Stimulated activated naive CD4-positive, alpha-beta T cell treated with Interleukin-2 at 50 U/mL for 16 hours (primary cell): ENCODE data around the gene OR52W1.
"Not testable (repeated sequence)": the region's sequence is repeated elsewhere in the genome, so short reads cannot be mapped to it uniquely, and the experiment has no call there.

Source experiments
- DNase-seq: peaks from one replicate; lab custom pipeline; 2025; lab: John Stamatoyannopoulos, UW

Gene OR52W1

DNA sequence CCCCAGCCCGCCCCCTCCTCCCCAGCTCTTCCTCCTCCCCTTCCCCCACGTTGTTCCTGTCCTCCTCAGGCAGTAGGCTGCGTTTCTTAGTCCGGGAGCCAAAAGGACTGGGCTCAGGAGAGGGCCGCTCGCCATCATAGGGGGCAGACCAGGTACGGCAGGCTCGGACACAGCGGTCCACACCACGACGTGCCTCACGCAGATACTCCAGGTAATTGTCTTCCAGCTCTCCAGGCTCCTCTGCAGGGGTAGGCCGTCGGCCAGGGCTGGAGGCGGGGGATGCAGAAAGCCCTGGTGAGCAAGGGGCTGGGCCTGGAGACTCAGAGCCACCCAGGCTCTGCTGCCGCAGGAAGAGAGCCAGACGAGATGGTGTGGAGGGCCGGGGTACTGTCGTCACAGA, 18.7 kb downstream of the OR52W1 start:
- DNase-seq: no peak

DNA sequence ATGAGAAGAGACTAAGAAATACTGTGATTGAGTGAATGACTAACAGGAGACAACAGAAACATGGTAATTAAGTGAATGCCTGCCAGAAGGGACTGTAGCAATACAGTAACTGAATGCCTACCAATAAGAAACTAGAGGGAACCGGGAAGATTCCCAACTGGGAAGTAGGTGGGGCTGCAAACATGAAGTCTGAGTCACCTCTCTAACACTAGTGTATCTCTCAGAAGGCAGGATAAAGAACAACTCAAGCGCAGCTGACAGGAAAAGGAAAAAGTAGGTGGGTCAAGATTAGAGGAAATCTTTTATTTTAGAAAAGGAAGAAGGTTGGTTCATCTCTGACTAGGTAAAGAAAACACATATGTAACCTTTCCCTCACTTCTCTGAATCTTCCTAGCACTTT, 20.3 kb downstream of the OR52W1 start:
- no peak for DNase-seq

DNA sequence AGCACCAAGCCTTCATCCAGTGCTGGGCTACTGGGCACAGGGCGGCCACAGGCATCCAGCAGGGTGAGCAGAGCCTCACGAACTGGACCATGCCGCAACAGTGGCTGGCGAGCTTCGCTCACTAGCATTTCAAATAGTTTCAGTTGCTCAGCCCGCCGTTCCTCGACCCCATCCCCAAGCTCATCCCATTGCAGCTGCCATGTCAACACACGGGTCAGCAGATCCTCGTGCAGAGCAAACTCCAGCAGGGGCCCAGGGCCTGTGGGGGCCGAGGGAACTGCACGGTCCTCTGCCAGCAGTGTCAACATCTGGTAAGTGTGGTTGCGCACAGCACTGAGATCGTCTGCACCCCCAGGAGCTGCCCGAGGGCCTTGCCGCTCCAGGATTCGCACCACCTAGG, 24.8 kb downstream of the OR52W1 start:
- DNase-seq: no peak

DNA sequence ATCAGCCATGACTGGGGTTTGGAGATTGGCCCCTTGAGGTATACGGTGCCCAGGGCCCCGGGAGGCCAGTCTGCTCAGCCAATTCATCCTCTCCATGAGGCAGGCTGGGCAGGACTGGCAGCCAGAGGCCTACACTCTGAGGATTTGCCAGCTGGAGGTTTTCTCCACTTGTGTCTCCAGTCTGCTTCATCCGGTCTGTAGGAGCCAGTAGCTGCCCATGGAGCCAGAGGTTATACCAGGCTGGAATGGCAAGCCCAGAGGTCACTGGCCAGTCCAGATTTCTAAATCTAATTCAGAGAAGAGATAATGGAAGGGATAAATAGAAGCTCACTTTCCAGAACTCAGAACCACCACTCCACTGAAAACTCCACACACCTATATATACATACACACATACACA, 25.4 kb downstream of the OR52W1 start:
- no peak for DNase-seq

- no peak for DNase-seq
These were observed 26.0 kb downstream of the OR52W1 start for GRCh38 chr11:6225024-6225423.

- DNase-seq: no peak
These were observed 26.9 kb downstream of the OR52W1 start for GRCh38 chr11:6225896-6226295.

DNA sequence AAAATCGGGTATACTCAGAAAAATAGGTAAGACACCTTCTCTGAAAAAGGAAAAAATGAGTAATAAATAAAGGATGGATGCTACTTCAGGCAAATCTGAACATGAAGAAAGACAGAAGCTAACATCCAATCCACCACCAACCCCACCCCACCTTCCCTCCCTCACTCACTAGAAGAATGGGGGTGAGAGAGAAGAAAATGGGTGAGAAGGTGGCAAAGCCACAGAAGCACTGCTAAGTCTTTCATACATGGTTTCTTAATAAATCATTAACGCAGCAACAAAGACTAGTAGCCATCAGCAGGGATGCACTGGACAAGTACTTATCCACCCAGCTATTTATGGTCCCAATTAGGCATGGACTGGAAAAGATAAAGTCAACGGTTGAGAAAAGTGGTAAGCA, 29.5 kb downstream of the OR52W1 start:
- DNase-seq: no peak

GRCh38 chr11:6229911-6230310, 30.9 kb downstream of the OR52W1 start:
- no peak for DNase-seq

- no peak for DNase-seq
These were observed 33.9 kb downstream of the OR52W1 start for GRCh38 chr11:6232899-6233298.

DNA sequence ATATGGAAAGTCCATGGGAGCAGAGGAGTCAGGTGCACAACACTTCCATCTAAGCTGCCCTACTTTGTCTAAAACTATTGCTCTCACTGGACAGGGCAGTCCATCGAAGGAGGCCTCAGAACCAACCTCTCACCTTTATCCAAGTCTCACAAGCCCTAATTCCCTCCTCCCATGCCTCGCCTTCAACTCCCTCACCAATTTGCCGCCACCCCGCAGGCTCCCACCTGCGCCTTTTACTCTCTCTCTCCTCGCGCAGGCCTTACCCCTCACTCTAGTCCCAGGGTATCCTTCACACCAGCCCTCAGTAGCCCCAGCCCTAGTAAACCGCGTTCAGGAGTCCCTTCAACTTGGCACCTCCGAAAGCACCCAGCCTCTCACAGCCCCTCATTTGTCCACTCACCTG, 35.0 kb downstream of the OR52W1 start:
- no peak for DNase-seq

DNA sequence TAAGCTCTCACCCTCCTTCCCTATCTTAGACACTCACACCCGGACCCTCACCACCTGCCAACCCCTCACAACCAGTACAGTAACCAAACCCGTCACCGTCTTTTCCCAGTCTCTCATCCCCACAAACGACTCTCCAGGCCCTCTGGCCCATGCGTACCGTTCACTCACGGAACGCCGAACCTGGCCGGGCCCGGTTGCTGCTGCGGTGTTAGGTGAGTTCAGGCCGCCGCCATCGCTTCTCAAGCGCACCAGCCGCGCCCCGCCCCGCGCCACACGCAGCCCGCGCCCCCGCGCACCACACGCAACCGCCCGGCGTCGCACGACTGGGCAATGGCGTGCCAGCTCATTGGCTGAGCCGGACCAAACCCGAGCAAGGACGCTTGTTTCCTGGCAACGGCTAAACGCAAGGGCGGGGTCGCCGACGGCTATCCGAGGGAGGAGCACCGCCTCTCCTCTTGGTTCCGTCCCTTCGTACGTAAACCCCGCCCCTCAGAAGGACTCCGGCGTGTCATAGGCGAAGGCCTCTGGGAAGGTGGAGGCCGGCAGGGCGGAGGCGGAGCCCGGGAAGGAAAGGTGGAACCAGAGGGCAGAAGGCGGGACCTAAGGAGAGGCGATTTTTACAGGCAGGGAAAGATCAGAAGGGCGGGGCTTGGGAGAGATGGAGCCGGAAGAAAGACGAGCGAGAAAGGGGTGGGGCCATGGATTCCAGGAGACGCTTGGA, 35.5 kb downstream of the OR52W1 start, which contains the start of gene FHIP1B:
TSS of gene FHIP1B (minus strand) at position 250 of the 721 bp plus-strand sequence. CDS start 10,120 bp downstream, outside the sequence.
- peak; percentile 100 for DNase-seq

GRCh38 chr11:6237266-6237665, 38.2 kb downstream of the OR52W1 start:
- no peak for DNase-seq

- DNase-seq: no peak
These were observed 38.8 kb downstream of the OR52W1 start for GRCh38 chr11:6237761-6238302.

DNA sequence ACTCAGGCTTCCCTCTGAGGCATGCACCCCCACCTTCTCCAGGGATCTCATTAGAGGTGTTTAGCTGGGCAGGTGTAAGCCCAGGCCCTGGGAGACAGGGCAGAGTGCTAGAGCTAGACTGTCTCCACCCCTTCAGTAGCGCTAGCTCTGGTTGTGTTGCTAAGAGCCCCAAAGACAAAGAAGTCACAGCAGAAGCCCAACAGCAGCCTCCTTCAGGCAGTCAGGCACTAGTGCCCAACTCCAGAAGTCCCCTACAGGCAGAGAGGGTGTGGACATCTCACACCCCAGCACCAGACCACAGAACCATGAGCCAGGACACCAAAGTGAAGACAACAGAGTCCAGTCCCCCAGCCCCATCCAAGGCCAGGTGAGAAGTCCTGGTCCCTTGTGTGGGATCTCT, 39.9 kb downstream of the OR52W1 start, which contains the start of gene CNGA4:
TSS of gene CNGA4 (plus strand) at position 188 of the 400 bp plus-strand sequence. CDS start at position 306, 118 bp downstream.
- DNase-seq: no peak

GRCh38 chr11:6240139-6240538, 41.1 kb downstream of the OR52W1 start:
- DNase-seq: no peak

DNA sequence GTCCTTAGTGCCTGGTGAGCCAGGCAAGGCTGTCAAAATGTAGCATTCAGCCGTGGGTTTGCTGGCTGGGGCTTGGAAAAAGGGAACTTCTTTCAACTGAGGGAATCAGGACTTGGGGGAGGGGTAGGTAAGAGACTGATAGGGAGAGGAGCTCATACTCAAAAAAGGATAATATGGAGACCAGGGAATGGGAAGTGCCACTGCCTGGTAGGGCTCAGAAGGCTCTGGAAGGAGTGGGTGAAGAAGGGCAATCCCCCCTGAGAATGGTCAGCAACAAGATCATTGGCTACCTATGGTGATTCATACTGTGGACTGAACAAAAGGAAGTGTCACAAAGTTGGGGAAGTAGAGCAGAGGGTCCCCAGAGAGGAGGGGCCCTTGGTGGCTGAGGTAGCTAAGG, 41.8 kb downstream of the OR52W1 start:
- no peak for DNase-seq

DNA sequence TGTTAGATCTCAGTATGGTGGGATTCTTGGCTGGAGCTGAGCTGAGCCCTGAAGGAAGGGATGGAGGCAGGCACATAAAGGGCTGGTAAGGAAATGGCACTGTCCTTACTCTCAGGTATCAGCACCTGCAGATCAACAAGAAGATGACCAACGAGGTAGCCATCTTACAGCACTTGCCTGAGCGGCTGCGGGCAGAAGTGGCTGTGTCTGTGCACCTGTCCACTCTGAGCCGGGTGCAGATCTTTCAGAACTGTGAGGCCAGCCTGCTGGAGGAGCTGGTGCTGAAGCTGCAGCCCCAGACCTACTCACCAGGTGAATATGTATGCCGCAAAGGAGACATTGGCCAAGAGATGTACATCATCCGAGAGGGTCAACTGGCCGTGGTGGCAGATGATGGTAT, 42.3 kb downstream of the OR52W1 start:
- no peak for DNase-seq

DNA sequence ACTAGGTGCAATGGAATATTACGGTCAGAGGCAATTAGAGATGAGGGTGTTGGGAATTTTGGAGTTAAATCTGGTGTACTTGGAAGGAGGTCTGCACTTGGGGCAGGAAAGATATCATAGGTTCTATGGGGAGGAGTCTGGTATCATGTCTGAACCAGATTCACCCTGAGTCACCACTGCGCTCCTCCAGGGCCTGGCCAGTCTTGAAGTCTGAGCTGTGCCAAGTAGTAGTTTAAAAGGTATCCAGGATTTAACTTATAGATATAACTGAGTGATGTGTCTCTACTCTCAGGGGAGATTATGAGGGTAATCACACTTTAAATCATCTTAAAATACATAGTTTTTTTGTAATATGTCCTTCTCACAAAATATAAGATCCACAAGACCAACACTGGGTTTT, 46.5 kb downstream of the OR52W1 start:
- DNase-seq: no peak

- DNase-seq: no peak
These were observed 49.2 kb downstream of the OR52W1 start for GRCh38 chr11:6248248-6248647.

DNA sequence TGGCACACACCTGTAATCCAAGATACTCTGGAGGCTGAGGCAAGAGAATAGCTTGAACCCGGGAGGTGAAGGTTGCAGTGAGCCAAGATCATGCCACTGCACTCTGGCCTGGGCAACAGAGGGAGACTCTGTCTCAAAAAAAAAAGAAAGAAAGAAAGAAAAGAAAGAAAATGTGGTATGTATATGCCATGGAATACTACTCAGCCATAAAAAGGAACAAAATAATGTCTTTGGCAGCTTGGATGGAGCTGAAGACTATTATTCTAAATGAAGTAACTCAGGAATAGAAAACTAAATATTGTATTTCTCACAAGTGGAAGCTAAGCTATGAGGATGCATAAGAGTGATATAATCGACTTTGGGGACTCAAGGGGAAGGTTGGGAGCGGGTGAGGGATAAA, 49.9 kb downstream of the OR52W1 start:
- not testable (repeated sequence) for DNase-seq
